K562 (cell line): ENCODE data around the gene GAB2. TPM values are rescaled to one million over a fixed set of nuclear protein-coding genes. Genes with fewer than 3 reads are reported as not detected.
A peak's percentile ranks its signal among the peaks of the same experiment; 100 is the strongest.

ENCODE experiments used
- ATAC-seq: fragments of 200-7000 bp; cut with Tn5 transposase; 3 replicates; pipeline ENCODE4 v1.9.1; 2020; ENCODE audit warnings: moderate library complexity
- BruUV-seq: library from RNA; stranded (reverse); fragments of 400-500 nt; replicated peaks from 2 replicates; lab custom pipeline; 2021; lab: Mats Ljungman, UMichigan
- CTCF ChIA-PET: fragments of 300-600 bp; formaldehyde crosslinking; extraction: SDS; loops from one replicate; lab custom pipeline; 2021; ENCODE audit warnings: low intra/inter-chr PET ratio; lab: Yijun Ruan, JAX
- POLR2A ChIA-PET: fragments of 300-600, 350-650 bp; sonication (Branson Sonifier 250); formaldehyde crosslinking; extraction: SDS; loops from one replicate; lab custom pipeline; 2021; ENCODE audit warnings: antibody characterized with exemption, inconsistent platforms; lab: Yijun Ruan, JAX
- DNase-seq, 4 experiments: peaks; one replicate each; pipeline versions ENCODE4 v3.0.0 to v3.0.0-alpha.2; 2011 to 2018; ENCODE audit warnings: low spot score in 3 of 4, mixed read lengths in 3 of 4; ENCODE audit errors: extremely low read depth in 1 of 4
- FAIRE-seq: peaks from 2 replicates; lab custom pipeline; 2011; peaks lifted over from hg19 to GRCh38; lab: Jason Lieb, UNC
- H2AFZ ChIP-seq: 2 replicates; pipeline ENCODE4 v1.6.0; 2011; ENCODE audit warnings: low read depth, low read length, control low read depth, inconsistent platforms
- H3K27ac ChIP-seq: fragments of 200-600 bp; 3 replicates; pipeline ENCODE4 v1.8.0; 2011; ENCODE audit warnings: low read depth, mild to moderate bottlenecking, control low read depth, inconsistent platforms, low read length, moderate library complexity, mixed read lengths; ENCODE audit errors: extremely low read depth
- H3K27me3 ChIP-seq, 2 experiments: fragments of 300-600 bp in 1 of 2; 2 replicates in 1 of 2; 3 replicates in 1 of 2; pipeline versions ENCODE4 v1.6.0 to v1.8.0; 2011; ENCODE audit warnings: inconsistent platforms in 2 of 2, low read length in 2 of 2, mild to moderate bottlenecking in 1 of 2, mixed read lengths in 1 of 2, moderate library complexity in 1 of 2; ENCODE audit not compliant: control insufficient read depth in 2 of 2, insufficient read depth in 2 of 2
- H3K36me3 ChIP-seq: fragments of 300-600 bp; 3 replicates; pipeline ENCODE4 v1.8.0; 2011; ENCODE audit warnings: mild to moderate bottlenecking, low read length, inconsistent platforms; ENCODE audit not compliant: control insufficient read depth, insufficient read depth
- H3K4me1 ChIP-seq, 2 experiments: fragments of 200-600 bp in 1 of 2; replicated peaks in 1 of 2; 2 replicates in 1 of 2; 3 replicates in 1 of 2; pipeline versions ENCODE4 v1.5.1 to v1.8.0; 2011; ENCODE audit warnings: inconsistent platforms in 2 of 2, low read length in 2 of 2, mild to moderate bottlenecking in 1 of 2, mixed read lengths in 1 of 2, moderate library complexity in 1 of 2; ENCODE audit not compliant: control insufficient read depth in 2 of 2, insufficient read depth in 2 of 2
- H3K4me2 ChIP-seq: 2 replicates; pipeline ENCODE4 v1.6.1; 2011; ENCODE audit warnings: low read length, control low read depth, inconsistent platforms, mixed read lengths; ENCODE audit not compliant: insufficient read depth
- H3K4me3 ChIP-seq: fragments of 200-600 bp; sonication (generic), shearing (Covaris generic); 2 replicates; pipeline ENCODE4 v1.5.1; 2016; ENCODE audit warnings: control low read depth, inconsistent platforms
- H3K79me2 ChIP-seq: fragments of 200-600 bp; 3 replicates; pipeline ENCODE4 v1.8.0; 2011; ENCODE audit warnings: low read length, inconsistent platforms; ENCODE audit not compliant: control insufficient read depth, insufficient read depth
- H3K9ac ChIP-seq, 2 experiments: 2 replicates each; pipeline versions ENCODE4 v1.6.0 to v1.6.1; 2011; ENCODE audit warnings: low read depth in 2 of 2, low read length in 2 of 2, control low read depth in 1 of 2, inconsistent platforms in 1 of 2, mild to moderate bottlenecking in 1 of 2, mixed read lengths in 1 of 2; ENCODE audit not compliant: insufficient read depth in 1 of 2
- H3K9me1 ChIP-seq: one replicate; pipeline ENCODE4 v1.6.0; 2011; ENCODE audit warnings: inconsistent platforms, mild to moderate bottlenecking, low read length, moderate library complexity; ENCODE audit not compliant: control insufficient read depth, insufficient read depth
- H3K9me3 ChIP-seq: replicated peaks from 2 replicates; pipeline ENCODE4 v1.5.1; 2011; ENCODE audit warnings: low read depth, low read length, inconsistent platforms; ENCODE audit not compliant: control insufficient read depth, insufficient read depth
- H4K20me1 ChIP-seq: replicated peaks from 2 replicates; pipeline ENCODE4 v1.6.1; 2011; ENCODE audit warnings: low read length, inconsistent platforms, mixed read lengths; ENCODE audit not compliant: control insufficient read depth, insufficient read depth
- KHSRP ChIP-seq: fragments of 450-650 bp; IDR thresholded peaks from 2 replicates; pipeline ENCODE4 v1.6.1; 2017
- TFE3 ChIP-seq: fragments of 450-650 bp; formaldehyde crosslinking; IDR thresholded peaks from 2 replicates; pipeline ENCODE4 v1.4.0; 2020; ENCODE audit warnings: mild to moderate bottlenecking, mixed read lengths
- WGBS: fragments of 100-300 bp; shearing (Covaris generic); methylation state at CpG from one replicate; pipeline ENCODE4 v1.1.6; 2016; ENCODE audit warnings: low coverage, mixed read lengths; ENCODE audit not compliant: insufficient coverage; ENCODE audit errors: missing lambda C conversion rate; 5-methylcytosine and 5-hydroxymethylcytosine counted together
- in situ Hi-C: fragments of 300-500 bp; cut with MboI; formaldehyde crosslinking; loops from 4 replicates; pipeline ENCODE4 v1.15.0; 2018; ENCODE audit warnings: inconsistent platforms, mixed read lengths
- intact Hi-C: fragments of 100-400 bp; cut with micrococcal nuclease; formaldehyde crosslinking; loops from 2 replicates; pipeline ENCODE4 v1.14.2; 2022
- polyA plus RNA-seq, 8 experiments: library from polyadenylated mRNA; depleted of rRNA in 4 of 8; stranded (reverse) in 5 of 8; unstranded in 3 of 8; fragments of >200 nt; fragmentation: Nextera tagmentation in 2 of 8; fragmentation: Illumina TruSeq in 1 of 8; extraction: Ambion mirVana in 2 of 8; extraction: Trizol in 1 of 8; gene quantifications; 2 replicates each; pipeline versions ENCODE4 v1.2.1 to v1.2.3, GENCODE V29; 2011 to 2014; ENCODE audit warnings: inconsistent platforms in 1 of 8, missing spikeins in 1 of 8
- total RNA-seq, 7 experiments: library from RNA; depleted of rRNA in 6 of 7; stranded (reverse); fragments of >200 nt in 6 of 7; fragmentation: Illumina TruSeq in 2 of 7; extraction: Trizol in 2 of 7; gene quantifications; 2 replicates each; pipeline versions ENCODE4 v1.2.1 to v1.2.3, GENCODE V29; 2011 to 2021; ENCODE audit warnings: low replicate concordance in 1 of 7
- TF ChIP-seq, protein P1 (sequence below): sonication (generic); formaldehyde crosslinking; IDR thresholded peaks from 2 replicates; pipeline ENCODE4 v1.8.0; 2023; ENCODE audit warnings: missing genetic modification reagents, mild to moderate bottlenecking, borderline replicate concordance
- TF ChIP-seq, protein P2 (sequence below): fragments of 200-800 bp; sonication (Bioruptor generic); IDR thresholded peaks from 2 replicates; pipeline ENCODE4 v1.6.1; 2017; ENCODE audit warnings: missing genetic modification characterization, missing compliant biosample characterization

The GAB2 gene
- total and polyA plus RNA-seq, 9 of the 15 experiments (the other 6 are each of a cell fraction or from before 2014, with no cell fraction given): 2.3 to 35.2 (median 16.1) TPM

DNA sequence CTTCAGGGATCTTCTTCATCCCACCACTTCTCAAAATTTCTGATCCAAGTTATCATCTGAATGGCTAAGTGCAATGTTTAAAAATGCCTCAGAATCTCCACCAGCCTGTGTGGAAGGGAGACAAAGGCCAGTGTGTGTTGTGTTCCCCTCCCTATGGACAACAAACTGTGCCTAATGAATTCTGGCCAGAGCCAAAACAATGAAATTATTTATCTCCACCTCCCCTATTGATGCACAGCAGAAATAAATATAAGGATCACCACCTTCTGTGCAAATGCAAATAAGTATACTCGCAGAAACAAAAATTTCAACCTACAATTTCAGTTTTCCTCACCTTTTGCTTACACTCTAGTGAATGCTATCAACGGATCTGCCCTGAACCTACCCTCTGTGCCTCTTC, 75.8 kb downstream of the GAB2 start:
- no TSS peak for BruUV-seq
- Histone ChIP-seq H3K4me2 (no peak overlapping the region), H3K27ac (no peak overlapping the region), H3K4me3 (no peak overlapping the region), H4K20me1 (no peaks in the 10 kb centered on the region), H3K9me3 (no peaks in the 10 kb centered on the region), H3K36me3 (no peaks in the 10 kb centered on the region; the same call in 2 of the 3 replicates), H3K9me1 (no peaks in the 10 kb centered on the region), H3K27me3 (no peaks in the 10 kb centered on the region), H3K79me2 (peaks cover 84% of the 10 kb centered on the region), H2AFZ (no peak overlapping the region), H3K9ac (no peak overlapping the region), H3K4me1 (peaks cover 13 to 60% of the 10 kb centered on the region in 2 experiments)
- DNase-seq: no peak
- no peak for FAIRE-seq
- TF ChIP-seq KHSRP: no peak
- no peak for ATAC-seq
- in situ Hi-C loops: no loop called here
- 74% methylated on average over 2 of the region's 2 CpGs for WGBS
- intact Hi-C loops: no loop called here
- ChIA-PET CTCF (no interaction called here), POLR2A (interaction anchor here (2.9 to 3.0 kb wide), 2 partner anchors 9 to 13 kb away, joined by 13 to 30 read pairs; no protein-coding TSS in a partner anchor)

DNA sequence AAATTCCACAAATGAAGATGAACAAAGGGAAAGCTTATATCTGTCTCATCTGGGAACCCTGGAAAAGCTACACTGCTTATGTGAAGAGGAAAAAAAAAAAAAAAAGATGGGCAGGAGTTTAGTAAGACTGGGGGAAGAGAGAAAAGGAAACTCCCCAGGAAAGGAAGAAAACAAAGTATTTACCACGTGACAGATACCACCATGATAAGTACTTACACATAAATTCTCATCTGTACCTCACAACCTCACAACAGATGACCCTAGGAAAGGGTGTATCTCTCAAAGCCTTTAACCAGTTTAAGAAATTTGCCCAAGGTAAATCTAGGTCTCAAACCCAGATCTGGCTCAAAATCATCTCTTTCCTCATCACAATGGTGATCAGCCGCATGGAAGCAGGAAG, 77.1 kb downstream of the GAB2 start:
- peaks cover 77% of the 10 kb centered on the region for H3K79me2 ChIP-seq
- no peak overlapping the region for H3K4me3 ChIP-seq
- peak overlapping the region; percentile 17; the same call in 1 of the 2 replicates for H3K4me2 ChIP-seq
- WGBS: 28% methylated on average over 2 of the region's 2 CpGs
- BruUV-seq: no TSS peak
- peaks cover 13 to 59% of the 10 kb centered on the region in 2 experiments for H3K4me1 ChIP-seq
- no peak overlapping the region for H3K9ac ChIP-seq
- no peaks in the 10 kb centered on the region; the same call in 2 of the 3 replicates for H3K36me3 ChIP-seq
- ChIA-PET CTCF (no interaction called here), POLR2A (interaction anchor here (2.9 to 3.0 kb wide), 2 partner anchors 10 to 14 kb away, joined by 13 to 30 read pairs; no protein-coding TSS in a partner anchor)
- H3K9me3 ChIP-seq: no peaks in the 10 kb centered on the region
- FAIRE-seq: no peak
- peak; percentile 4; the same call in 1 of the 3 replicates for ATAC-seq
- no peaks in the 10 kb centered on the region for H3K27me3 ChIP-seq
- no peaks in the 10 kb centered on the region for H3K9me1 ChIP-seq
- intact Hi-C loops (no loop called here), in situ Hi-C loops (no loop called here)
- H3K27ac ChIP-seq: peak overlapping the region; percentile 60; the same call in 2 of the 3 replicates
- no peak for DNase-seq
- no peak overlapping the region for H2AFZ ChIP-seq
- no peaks in the 10 kb centered on the region for H4K20me1 ChIP-seq
- peak; percentile 85 for TF ChIP-seq TFE3 (CRISPR knock-in tag)
- TF ChIP-seq, protein P1, sequence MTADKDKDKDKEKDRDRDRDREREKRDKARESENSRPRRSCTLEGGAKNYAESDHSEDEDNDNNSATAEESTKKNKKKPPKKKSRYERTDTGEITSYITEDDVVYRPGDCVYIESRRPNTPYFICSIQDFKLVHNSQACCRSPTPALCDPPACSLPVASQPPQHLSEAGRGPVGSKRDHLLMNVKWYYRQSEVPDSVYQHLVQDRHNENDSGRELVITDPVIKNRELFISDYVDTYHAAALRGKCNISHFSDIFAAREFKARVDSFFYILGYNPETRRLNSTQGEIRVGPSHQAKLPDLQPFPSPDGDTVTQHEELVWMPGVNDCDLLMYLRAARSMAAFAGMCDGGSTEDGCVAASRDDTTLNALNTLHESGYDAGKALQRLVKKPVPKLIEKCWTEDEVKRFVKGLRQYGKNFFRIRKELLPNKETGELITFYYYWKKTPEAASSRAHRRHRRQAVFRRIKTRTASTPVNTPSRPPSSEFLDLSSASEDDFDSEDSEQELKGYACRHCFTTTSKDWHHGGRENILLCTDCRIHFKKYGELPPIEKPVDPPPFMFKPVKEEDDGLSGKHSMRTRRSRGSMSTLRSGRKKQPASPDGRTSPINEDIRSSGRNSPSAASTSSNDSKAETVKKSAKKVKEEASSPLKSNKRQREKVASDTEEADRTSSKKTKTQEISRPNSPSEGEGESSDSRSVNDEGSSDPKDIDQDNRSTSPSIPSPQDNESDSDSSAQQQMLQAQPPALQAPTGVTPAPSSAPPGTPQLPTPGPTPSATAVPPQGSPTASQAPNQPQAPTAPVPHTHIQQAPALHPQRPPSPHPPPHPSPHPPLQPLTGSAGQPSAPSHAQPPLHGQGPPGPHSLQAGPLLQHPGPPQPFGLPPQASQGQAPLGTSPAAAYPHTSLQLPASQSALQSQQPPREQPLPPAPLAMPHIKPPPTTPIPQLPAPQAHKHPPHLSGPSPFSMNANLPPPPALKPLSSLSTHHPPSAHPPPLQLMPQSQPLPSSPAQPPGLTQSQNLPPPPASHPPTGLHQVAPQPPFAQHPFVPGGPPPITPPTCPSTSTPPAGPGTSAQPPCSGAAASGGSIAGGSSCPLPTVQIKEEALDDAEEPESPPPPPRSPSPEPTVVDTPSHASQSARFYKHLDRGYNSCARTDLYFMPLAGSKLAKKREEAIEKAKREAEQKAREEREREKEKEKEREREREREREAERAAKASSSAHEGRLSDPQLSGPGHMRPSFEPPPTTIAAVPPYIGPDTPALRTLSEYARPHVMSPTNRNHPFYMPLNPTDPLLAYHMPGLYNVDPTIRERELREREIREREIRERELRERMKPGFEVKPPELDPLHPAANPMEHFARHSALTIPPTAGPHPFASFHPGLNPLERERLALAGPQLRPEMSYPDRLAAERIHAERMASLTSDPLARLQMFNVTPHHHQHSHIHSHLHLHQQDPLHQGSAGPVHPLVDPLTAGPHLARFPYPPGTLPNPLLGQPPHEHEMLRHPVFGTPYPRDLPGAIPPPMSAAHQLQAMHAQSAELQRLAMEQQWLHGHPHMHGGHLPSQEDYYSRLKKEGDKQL (CRISPR knock-in tag): no peak
- TF ChIP-seq, protein P2, sequence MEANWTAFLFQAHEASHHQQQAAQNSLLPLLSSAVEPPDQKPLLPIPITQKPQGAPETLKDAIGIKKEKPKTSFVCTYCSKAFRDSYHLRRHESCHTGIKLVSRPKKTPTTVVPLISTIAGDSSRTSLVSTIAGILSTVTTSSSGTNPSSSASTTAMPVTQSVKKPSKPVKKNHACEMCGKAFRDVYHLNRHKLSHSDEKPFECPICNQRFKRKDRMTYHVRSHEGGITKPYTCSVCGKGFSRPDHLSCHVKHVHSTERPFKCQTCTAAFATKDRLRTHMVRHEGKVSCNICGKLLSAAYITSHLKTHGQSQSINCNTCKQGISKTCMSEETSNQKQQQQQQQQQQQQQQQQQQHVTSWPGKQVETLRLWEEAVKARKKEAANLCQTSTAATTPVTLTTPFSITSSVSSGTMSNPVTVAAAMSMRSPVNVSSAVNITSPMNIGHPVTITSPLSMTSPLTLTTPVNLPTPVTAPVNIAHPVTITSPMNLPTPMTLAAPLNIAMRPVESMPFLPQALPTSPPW: 0 out of 2 replicates have a peak, but pooled peaks have one; percentile 19
